ENCODE data around the gene EGR1. TPM values are rescaled to one million over a fixed set of nuclear protein-coding genes. Genes with fewer than 3 reads are reported as not detected.
A peak's percentile ranks its signal among the peaks of the same experiment; 100 is the strongest.

The EGR1 gene
- polyA plus RNA-seq, 1 donor from 2014 or later: 15.6 TPM

GRCh38 chr5:138438724-138439476, 26.4 kb upstream of the EGR1 start, which contains the start of gene REEP2:
Gene REEP2, plus strand, starts transcription at chr5:138439057. Its CDS starts 152 bp downstream, at chr5:138439209.
- Histone ChIP-seq H3K79me2 (replicated peaks; ENCODE audit: insufficient read depth, low read length) (peaks cover 20% of the 10 kb centered on the region), H2AFZ (ENCODE audit: low read depth, low read length) (peak within 1 kb of the TSS; percentile 76), H3F3A (ENCODE audit: insufficient read depth, low read length, poor library complexity, severe bottlenecking) (no peaks in the 10 kb centered on the region), H3K27ac (ENCODE audit: low read length) (peak within 1 kb of the TSS; percentile 90), H3K9me2 (ENCODE audit: insufficient read depth, low read length) (no peaks in the 10 kb centered on the region), H3K9ac (ENCODE audit: low read length) (peak within 1 kb of the TSS; percentile 91), H3K9me3 (ENCODE audit: low read length) (no peaks in the 10 kb centered on the region), H3K27me3 (ENCODE audit: insufficient read depth, low read depth, low read length) (no peaks in the 10 kb centered on the region), H3K4me3 (ENCODE audit: low read length) (peak within 1 kb of the TSS; percentile 97), H4K20me1 (ENCODE audit: insufficient read depth) (no peaks in the 10 kb centered on the region), H3K36me3 (ENCODE audit: insufficient read depth, low read length) (no peaks in the 10 kb centered on the region), H3K4me2 (ENCODE audit: low read length) (peak within 1 kb of the TSS; percentile 88)
- TF ChIP-seq TAF1 (IDR thresholded peaks at IDR 0.05; ENCODE audit: low read depth) (no peak), CTCF (IDR thresholded peaks at IDR 0.05; ENCODE audit: poor library complexity, severe bottlenecking) (peak; percentile 22), REST (IDR thresholded peaks at IDR 0.05; ENCODE audit: borderline replicate concordance) (peak; percentile 18), EZH2 (IDR thresholded peaks at IDR 0.05; ENCODE audit: borderline replicate concordance, insufficient read depth, low read length, poor library complexity, severe bottlenecking) (no peak), RAD21 (conservative IDR thresholded peaks at IDR 0.05) (no peak), SMC3 (conservative IDR thresholded peaks at IDR 0.05; ENCODE audit: poor library complexity) (peak; percentile 51), MXI1 (conservative IDR thresholded peaks at IDR 0.05; ENCODE audit: poor library complexity, severe bottlenecking) (peak; percentile 66), POLR2AphosphoS5 (IDR thresholded peaks at IDR 0.05) (peak; percentile 73), EP300 (conservative IDR thresholded peaks at IDR 0.05; ENCODE audit: poor library complexity, severe bottlenecking) (peak; percentile 49)

- Histone ChIP-seq H3K4me2 (ENCODE audit: low read length) (peak overlapping the region; percentile 88), H3K9me2 (ENCODE audit: insufficient read depth, low read length) (no peaks in the 10 kb centered on the region), H3K9me3 (ENCODE audit: low read length) (no peaks in the 10 kb centered on the region), H3K27me3 (ENCODE audit: insufficient read depth, low read depth, low read length) (no peaks in the 10 kb centered on the region), H3K79me2 (replicated peaks; ENCODE audit: insufficient read depth, low read length) (peaks cover 20% of the 10 kb centered on the region), H3K9ac (ENCODE audit: low read length) (peak overlapping the region; percentile 91), H3K4me3 (ENCODE audit: low read length) (peak overlapping the region; percentile 97), H3K27ac (ENCODE audit: low read length) (peak overlapping the region; percentile 90), H3K36me3 (ENCODE audit: insufficient read depth, low read length) (no peaks in the 10 kb centered on the region), H2AFZ (ENCODE audit: low read depth, low read length) (peak overlapping the region; percentile 43), H3F3A (ENCODE audit: insufficient read depth, low read length, poor library complexity, severe bottlenecking) (no peaks in the 10 kb centered on the region), H4K20me1 (ENCODE audit: insufficient read depth) (no peaks in the 10 kb centered on the region)
- TF ChIP-seq POLR2AphosphoS5 (IDR thresholded peaks at IDR 0.05) (no peak), TAF1 (IDR thresholded peaks at IDR 0.05; ENCODE audit: low read depth) (peak; percentile 69), RAD21 (conservative IDR thresholded peaks at IDR 0.05) (peak; percentile 8), EP300 (conservative IDR thresholded peaks at IDR 0.05; ENCODE audit: poor library complexity, severe bottlenecking) (no peak), EZH2 (IDR thresholded peaks at IDR 0.05; ENCODE audit: borderline replicate concordance, insufficient read depth, low read length, poor library complexity, severe bottlenecking) (no peak), CTCF (IDR thresholded peaks at IDR 0.05; ENCODE audit: poor library complexity, severe bottlenecking) (no peak), REST (IDR thresholded peaks at IDR 0.05; ENCODE audit: borderline replicate concordance) (peak; percentile 14), SMC3 (conservative IDR thresholded peaks at IDR 0.05; ENCODE audit: poor library complexity) (no peak), MXI1 (conservative IDR thresholded peaks at IDR 0.05; ENCODE audit: poor library complexity, severe bottlenecking) (no peak)
Measured at GRCh38 chr5:138439477-138440158, 25.7 kb upstream of the EGR1 start.

Measured in neural cell (in vitro differentiated cells).